ENCODE results near the gene CLDN17.

Gene CLDN17

DNA sequence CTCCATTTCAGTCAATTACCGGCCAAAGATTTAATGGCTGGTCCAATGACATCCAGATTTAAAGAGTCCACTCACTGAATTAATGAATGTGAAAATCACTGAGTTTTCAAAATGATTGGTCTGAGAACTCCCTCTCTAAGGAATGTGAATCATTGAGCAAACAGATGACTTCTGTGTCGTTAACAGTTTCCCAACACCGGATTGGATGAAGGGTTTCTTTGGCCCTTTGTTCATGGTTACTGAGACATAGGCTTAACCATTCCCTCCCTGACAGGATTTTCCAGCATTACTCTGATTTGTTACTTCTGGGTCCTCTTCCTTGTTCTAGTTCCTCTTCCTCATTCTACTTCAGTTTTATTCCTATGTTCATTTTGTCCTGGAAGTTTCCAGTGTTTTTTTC lies 1.5 kb upstream of the CLDN17 start:
- ATAC-seq: no peak

GRCh38 chr21:30166171-30166570 lies 434 bp downstream of the CLDN17 start:
- no peak for TF ChIP-seq ZNF565 (CRISPR knock-in tag; conservative IDR thresholded peaks at IDR 0.05; ENCODE audit: low read depth)
- TF ChIP-seq, protein P1, sequence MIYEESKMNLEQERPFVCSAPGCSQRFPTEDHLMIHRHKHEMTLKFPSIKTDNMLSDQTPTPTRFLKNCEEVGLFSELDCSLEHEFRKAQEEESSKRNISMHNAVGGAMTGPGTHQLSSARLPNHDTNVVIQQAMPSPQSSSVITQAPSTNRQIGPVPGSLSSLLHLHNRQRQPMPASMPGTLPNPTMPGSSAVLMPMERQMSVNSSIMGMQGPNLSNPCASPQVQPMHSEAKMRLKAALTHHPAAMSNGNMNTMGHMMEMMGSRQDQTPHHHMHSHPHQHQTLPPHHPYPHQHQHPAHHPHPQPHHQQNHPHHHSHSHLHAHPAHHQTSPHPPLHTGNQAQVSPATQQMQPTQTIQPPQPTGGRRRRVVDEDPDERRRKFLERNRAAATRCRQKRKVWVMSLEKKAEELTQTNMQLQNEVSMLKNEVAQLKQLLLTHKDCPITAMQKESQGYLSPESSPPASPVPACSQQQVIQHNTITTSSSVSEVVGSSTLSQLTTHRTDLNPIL (CRISPR knock-in tag; IDR thresholded peaks at IDR 0.05; ENCODE audit: low read depth): no peak
- no peak for TF ChIP-seq TOX (CRISPR knock-in tag; IDR thresholded peaks at IDR 0.05; ENCODE audit: borderline replicate concordance)
- no peak for TF ChIP-seq TCF4 (CRISPR knock-in tag; IDR thresholded peaks at IDR 0.05; ENCODE audit: borderline replicate concordance)
- no peak for TF ChIP-seq GLIS3 (CRISPR knock-in tag; IDR thresholded peaks at IDR 0.05)
- no peak for TF ChIP-seq BACH2 (CRISPR knock-in tag; IDR thresholded peaks at IDR 0.05; ENCODE audit: borderline replicate concordance)
- TF ChIP-seq ESRRG (CRISPR knock-in tag; IDR thresholded peaks at IDR 0.05): no peak
- TF ChIP-seq ISL1 (CRISPR knock-in tag; IDR thresholded peaks at IDR 0.05): no peak
- no peak for TF ChIP-seq PPARA (CRISPR knock-in tag; IDR thresholded peaks at IDR 0.05; ENCODE audit: borderline replicate concordance)
- TF ChIP-seq, protein P2, sequence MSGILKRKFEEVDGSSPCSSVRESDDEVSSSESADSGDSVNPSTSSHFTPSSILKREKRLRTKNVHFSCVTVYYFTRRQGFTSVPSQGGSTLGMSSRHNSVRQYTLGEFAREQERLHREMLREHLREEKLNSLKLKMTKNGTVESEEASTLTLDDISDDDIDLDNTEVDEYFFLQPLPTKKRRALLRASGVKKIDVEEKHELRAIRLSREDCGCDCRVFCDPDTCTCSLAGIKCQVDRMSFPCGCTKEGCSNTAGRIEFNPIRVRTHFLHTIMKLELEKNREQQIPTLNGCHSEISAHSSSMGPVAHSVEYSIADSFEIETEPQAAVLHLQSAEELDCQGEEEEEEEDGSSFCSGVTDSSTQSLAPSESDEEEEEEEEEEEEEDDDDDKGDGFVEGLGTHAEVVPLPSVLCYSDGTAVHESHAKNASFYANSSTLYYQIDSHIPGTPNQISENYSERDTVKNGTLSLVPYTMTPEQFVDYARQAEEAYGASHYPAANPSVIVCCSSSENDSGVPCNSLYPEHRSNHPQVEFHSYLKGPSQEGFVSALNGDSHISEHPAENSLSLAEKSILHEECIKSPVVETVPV (CRISPR knock-in tag; IDR thresholded peaks at IDR 0.05): no peak
- TF ChIP-seq OSR1 (CRISPR knock-in tag; IDR thresholded peaks at IDR 0.05): no peak
- no peak for TF ChIP-seq CSDC2 (CRISPR knock-in tag; IDR thresholded peaks at IDR 0.05)
- no peak for TF ChIP-seq ZNF70 (CRISPR knock-in tag; IDR thresholded peaks at IDR 0.05)
- TF ChIP-seq POU6F1 (CRISPR knock-in tag; IDR thresholded peaks at IDR 0.05; ENCODE audit: borderline replicate concordance, low read depth): no peak
- no peak for TF ChIP-seq ZFP30 (CRISPR knock-in tag; IDR thresholded peaks at IDR 0.05)
- no peak for TF ChIP-seq ARNTL (CRISPR knock-in tag; IDR thresholded peaks at IDR 0.05; ENCODE audit: borderline replicate concordance, low read depth)
- TF ChIP-seq ZNF8 (CRISPR knock-in tag; IDR thresholded peaks at IDR 0.05): no peak
- TF ChIP-seq SNAI2 (CRISPR knock-in tag; IDR thresholded peaks at IDR 0.05): no peak
- TF ChIP-seq, protein P3, sequence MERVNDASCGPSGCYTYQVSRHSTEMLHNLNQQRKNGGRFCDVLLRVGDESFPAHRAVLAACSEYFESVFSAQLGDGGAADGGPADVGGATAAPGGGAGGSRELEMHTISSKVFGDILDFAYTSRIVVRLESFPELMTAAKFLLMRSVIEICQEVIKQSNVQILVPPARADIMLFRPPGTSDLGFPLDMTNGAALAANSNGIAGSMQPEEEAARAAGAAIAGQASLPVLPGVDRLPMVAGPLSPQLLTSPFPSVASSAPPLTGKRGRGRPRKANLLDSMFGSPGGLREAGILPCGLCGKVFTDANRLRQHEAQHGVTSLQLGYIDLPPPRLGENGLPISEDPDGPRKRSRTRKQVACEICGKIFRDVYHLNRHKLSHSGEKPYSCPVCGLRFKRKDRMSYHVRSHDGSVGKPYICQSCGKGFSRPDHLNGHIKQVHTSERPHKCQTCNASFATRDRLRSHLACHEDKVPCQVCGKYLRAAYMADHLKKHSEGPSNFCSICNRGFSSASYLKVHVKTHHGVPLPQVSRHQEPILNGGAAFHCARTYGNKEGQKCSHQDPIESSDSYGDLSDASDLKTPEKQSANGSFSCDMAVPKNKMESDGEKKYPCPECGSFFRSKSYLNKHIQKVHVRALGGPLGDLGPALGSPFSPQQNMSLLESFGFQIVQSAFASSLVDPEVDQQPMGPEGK (CRISPR knock-in tag; IDR thresholded peaks at IDR 0.05; ENCODE audit: borderline replicate concordance): no peak
- TF ChIP-seq ZFP3 (CRISPR knock-in tag; IDR thresholded peaks at IDR 0.05): no peak

More for the DNA sequence above, 1.5 kb upstream of the CLDN17 start:
- TF ChIP-seq GLIS3 (CRISPR knock-in tag; IDR thresholded peaks at IDR 0.05) (no peak), ESRRG (CRISPR knock-in tag; IDR thresholded peaks at IDR 0.05) (no peak), ARNTL (CRISPR knock-in tag; IDR thresholded peaks at IDR 0.05; ENCODE audit: borderline replicate concordance, low read depth) (no peak), SNAI2 (CRISPR knock-in tag; IDR thresholded peaks at IDR 0.05) (no peak), OSR1 (CRISPR knock-in tag; IDR thresholded peaks at IDR 0.05) (no peak), ZFP30 (CRISPR knock-in tag; IDR thresholded peaks at IDR 0.05) (no peak), ISL1 (CRISPR knock-in tag; IDR thresholded peaks at IDR 0.05) (no peak), BACH2 (CRISPR knock-in tag; IDR thresholded peaks at IDR 0.05; ENCODE audit: borderline replicate concordance) (no peak), ZNF70 (CRISPR knock-in tag; IDR thresholded peaks at IDR 0.05) (no peak), ZNF565 (CRISPR knock-in tag; conservative IDR thresholded peaks at IDR 0.05; ENCODE audit: low read depth) (no peak), TOX (CRISPR knock-in tag; IDR thresholded peaks at IDR 0.05; ENCODE audit: borderline replicate concordance) (no peak), PPARA (CRISPR knock-in tag; IDR thresholded peaks at IDR 0.05; ENCODE audit: borderline replicate concordance) (no peak), ZNF8 (CRISPR knock-in tag; IDR thresholded peaks at IDR 0.05) (no peak), TCF4 (CRISPR knock-in tag; IDR thresholded peaks at IDR 0.05; ENCODE audit: borderline replicate concordance) (no peak), ZFP3 (CRISPR knock-in tag; IDR thresholded peaks at IDR 0.05) (no peak)
- TF ChIP-seq, protein P3 (CRISPR knock-in tag; IDR thresholded peaks at IDR 0.05; ENCODE audit: borderline replicate concordance): no peak
- TF ChIP-seq, protein P2 (CRISPR knock-in tag; IDR thresholded peaks at IDR 0.05): no peak
- TF ChIP-seq, protein P4, sequence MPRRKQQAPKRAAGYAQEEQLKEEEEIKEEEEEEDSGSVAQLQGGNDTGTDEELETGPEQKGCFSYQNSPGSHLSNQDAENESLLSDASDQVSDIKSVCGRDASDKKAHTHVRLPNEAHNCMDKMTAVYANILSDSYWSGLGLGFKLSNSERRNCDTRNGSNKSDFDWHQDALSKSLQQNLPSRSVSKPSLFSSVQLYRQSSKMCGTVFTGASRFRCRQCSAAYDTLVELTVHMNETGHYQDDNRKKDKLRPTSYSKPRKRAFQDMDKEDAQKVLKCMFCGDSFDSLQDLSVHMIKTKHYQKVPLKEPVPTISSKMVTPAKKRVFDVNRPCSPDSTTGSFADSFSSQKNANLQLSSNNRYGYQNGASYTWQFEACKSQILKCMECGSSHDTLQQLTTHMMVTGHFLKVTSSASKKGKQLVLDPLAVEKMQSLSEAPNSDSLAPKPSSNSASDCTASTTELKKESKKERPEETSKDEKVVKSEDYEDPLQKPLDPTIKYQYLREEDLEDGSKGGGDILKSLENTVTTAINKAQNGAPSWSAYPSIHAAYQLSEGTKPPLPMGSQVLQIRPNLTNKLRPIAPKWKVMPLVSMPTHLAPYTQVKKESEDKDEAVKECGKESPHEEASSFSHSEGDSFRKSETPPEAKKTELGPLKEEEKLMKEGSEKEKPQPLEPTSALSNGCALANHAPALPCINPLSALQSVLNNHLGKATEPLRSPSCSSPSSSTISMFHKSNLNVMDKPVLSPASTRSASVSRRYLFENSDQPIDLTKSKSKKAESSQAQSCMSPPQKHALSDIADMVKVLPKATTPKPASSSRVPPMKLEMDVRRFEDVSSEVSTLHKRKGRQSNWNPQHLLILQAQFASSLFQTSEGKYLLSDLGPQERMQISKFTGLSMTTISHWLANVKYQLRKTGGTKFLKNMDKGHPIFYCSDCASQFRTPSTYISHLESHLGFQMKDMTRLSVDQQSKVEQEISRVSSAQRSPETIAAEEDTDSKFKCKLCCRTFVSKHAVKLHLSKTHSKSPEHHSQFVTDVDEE (CRISPR knock-in tag; IDR thresholded peaks at IDR 0.05): no peak

More at GRCh38 chr21:30166171-30166570, 434 bp downstream of the CLDN17 start:
- no peak for ATAC-seq

Measured in SK-N-SH treated with all-trans-retinoic acid at 6 μM for 48 hours (cell line).